Left lung (tissue), 10 donors: Measurements from ENCODE around the gene ARHGAP15. TPM values are rescaled to one million over a fixed set of nuclear protein-coding genes. Genes with fewer than 3 reads are reported as not detected.

Source experiments
- ATAC-seq: fragments of 200-7000 bp; cut with Tn5 transposase; one replicate; pipeline ENCODE4 v1.9.1; 2020; ENCODE audit warnings: moderate library complexity
- DNase-seq, 4 donors: peaks; one replicate each; pipeline ENCODE4 v3.0.0-alpha.2; 2013 to 2020
- H3K27ac ChIP-seq, 2 donors: fragments of 200-600 bp; sonication (generic) in 1 of 2; one replicate each; pipeline versions ENCODE4 v1.5.0 to v1.8.0; 2020 to 2021
- H3K27me3 ChIP-seq, 2 donors: fragments of 200-600 bp; sonication (generic) in 1 of 2; one replicate each; pipeline versions ENCODE4 v1.5.0 to v1.8.0; 2020 to 2021
- H3K36me3 ChIP-seq, 2 donors: fragments of 200-600 bp; sonication (generic) in 1 of 2; one replicate each; pipeline versions ENCODE4 v1.5.0 to v1.8.0; 2020 to 2021
- H3K4me1 ChIP-seq, 2 donors: fragments of 200-600 bp; one replicate each; pipeline ENCODE4 v1.8.0; 2021
- H3K4me3 ChIP-seq, 2 donors: fragments of 200-600 bp; sonication (generic) in 1 of 2; one replicate each; pipeline versions ENCODE4 v1.5.0 to v1.8.0; 2020 to 2021; ENCODE audit warnings: mild to moderate bottlenecking in 1 of 2
- H3K9me3 ChIP-seq, 2 donors: fragments of 200-600 bp; sonication (generic) in 1 of 2; one replicate each; pipeline versions ENCODE4 v1.5.0 to v1.8.0; 2020 to 2021
- intact Hi-C, 2 donors: fragments of 100-400 bp; cut with DNase I; formaldehyde crosslinking; loops; one replicate each; pipeline versions ENCODE4 v1.11.2 to v1.14.2; 2022
- polyA plus RNA-seq, 6 donors: library from polyadenylated mRNA; unstranded; fragments of 120-200 nt; gene quantifications; one replicate each; pipeline ENCODE4 v1.2.1, GENCODE V29; 2013; ENCODE audit not compliant: insufficient read length in 6 of 6
- total RNA-seq, 2 donors: library from RNA; stranded (reverse); fragmentation: NEBNext Ultra II Directional; extraction: Animal tissue kit (Norgen Biotek cat#: 25700); gene quantifications; one replicate each; pipeline ENCODE4 v1.2.1, GENCODE V29; 2021
- TF ChIP-seq, protein P1 (sequence below), 2 donors: fragments of 200-600 bp; sonication (generic) in 1 of 2; IDR thresholded peaks; one replicate each; pipeline versions ENCODE4 v1.5.0 to v1.8.0; 2021; ENCODE audit warnings: antibody characterized with exemption in 2 of 2
- donor health status: DM: no; HTN: yes; CAD: no.
- donor health status: DM: no; HTN: no; CAD: no.

The ARHGAP15 gene
- total and polyA plus RNA-seq, 8 donors: 16.8 to 48.3 (median 30.2) TPM

DNA sequence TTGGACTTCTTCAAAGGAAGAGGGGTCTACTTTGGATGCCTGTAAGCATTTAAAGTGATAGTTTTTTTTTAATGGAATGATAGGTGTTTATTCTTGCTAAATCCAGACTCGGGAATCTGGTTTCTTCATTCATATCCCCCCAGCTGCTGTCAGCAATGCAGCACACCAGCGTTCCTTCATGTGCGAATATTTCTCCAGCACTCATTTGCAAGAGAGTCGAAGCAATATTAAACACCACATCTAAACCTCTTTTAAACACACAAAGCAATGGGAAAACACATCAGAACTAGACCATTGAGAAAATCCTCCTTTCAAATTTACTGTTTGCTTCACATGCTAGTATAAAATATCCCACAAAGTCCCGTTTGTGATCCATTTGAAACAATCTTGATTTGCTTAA, 563.7 kb downstream of the ARHGAP15 start:
- H3K27ac ChIP-seq: peak overlapping the region in 1 of 2 donors; percentile 63
- DNase-seq: no peak
- peaks cover 0 to 8% of the 10 kb centered on the region in 2 donors for H3K4me1 ChIP-seq
- TF ChIP-seq, protein P1, sequence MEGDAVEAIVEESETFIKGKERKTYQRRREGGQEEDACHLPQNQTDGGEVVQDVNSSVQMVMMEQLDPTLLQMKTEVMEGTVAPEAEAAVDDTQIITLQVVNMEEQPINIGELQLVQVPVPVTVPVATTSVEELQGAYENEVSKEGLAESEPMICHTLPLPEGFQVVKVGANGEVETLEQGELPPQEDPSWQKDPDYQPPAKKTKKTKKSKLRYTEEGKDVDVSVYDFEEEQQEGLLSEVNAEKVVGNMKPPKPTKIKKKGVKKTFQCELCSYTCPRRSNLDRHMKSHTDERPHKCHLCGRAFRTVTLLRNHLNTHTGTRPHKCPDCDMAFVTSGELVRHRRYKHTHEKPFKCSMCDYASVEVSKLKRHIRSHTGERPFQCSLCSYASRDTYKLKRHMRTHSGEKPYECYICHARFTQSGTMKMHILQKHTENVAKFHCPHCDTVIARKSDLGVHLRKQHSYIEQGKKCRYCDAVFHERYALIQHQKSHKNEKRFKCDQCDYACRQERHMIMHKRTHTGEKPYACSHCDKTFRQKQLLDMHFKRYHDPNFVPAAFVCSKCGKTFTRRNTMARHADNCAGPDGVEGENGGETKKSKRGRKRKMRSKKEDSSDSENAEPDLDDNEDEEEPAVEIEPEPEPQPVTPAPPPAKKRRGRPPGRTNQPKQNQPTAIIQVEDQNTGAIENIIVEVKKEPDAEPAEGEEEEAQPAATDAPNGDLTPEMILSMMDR (IDR thresholded peaks at IDR 0.05): no peak
- H3K4me3 ChIP-seq: no peak overlapping the region
- no peaks in the 10 kb centered on the region for H3K9me3 ChIP-seq
- ATAC-seq: no peak
- no peaks in the 10 kb centered on the region for H3K27me3 ChIP-seq
- H3K36me3 ChIP-seq: no peaks in the 10 kb centered on the region
- intact Hi-C loops: no loop called here

DNA sequence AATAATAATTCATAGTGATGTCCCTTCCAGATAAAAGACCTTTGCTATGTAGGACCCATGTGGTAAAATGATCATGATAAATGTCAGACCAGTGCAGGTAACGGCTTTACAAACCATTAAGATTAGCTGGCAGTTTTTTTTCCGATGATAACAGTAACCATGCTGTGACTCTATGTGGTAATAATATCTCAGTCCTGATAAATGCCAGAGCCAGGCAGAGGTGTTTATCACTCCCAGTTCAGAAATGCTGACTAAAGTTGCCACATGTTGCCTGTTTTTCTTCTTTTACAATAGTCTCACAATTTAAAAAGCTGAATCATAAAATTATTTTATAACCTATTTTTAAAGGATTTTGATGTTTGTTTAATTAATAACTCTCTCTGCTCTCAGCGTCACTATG, 565.1 kb downstream of the ARHGAP15 start:
- H3K36me3 ChIP-seq: no peaks in the 10 kb centered on the region
- no peaks in the 10 kb centered on the region for H3K9me3 ChIP-seq
- no peaks in the 10 kb centered on the region for H3K27me3 ChIP-seq
- no peak overlapping the region for H3K27ac ChIP-seq
- intact Hi-C loops: no loop called here
- TF ChIP-seq, protein P1 (IDR thresholded peaks at IDR 0.05): no peak
- H3K4me3 ChIP-seq: no peak overlapping the region
- no peak for DNase-seq
- no peak for ATAC-seq
- H3K4me1 ChIP-seq: peaks cover 0 to 8% of the 10 kb centered on the region in 2 donors

DNA sequence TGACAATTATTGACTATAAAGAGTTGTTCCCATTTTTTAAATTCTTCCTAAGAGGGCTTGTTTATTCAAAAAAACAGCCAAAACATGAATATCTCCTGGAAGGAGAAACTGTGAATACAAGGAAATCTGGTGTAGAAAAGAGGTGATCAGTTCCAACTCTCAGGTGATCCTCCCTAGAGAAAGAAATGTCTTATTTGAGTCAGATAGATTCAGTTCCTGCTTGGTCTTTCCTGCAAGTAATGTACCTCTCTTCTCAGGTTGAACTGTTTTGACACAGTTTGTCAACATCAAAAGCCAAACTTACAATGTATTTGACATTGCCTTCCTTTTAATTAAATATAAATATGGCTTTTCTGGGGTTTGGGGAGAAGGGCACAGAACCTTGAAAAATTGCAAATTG, 567.4 kb downstream of the ARHGAP15 start:
- Histone ChIP-seq H3K9me3 (no peaks in the 10 kb centered on the region), H3K27ac (no peak overlapping the region), H3K36me3 (no peaks in the 10 kb centered on the region), H3K4me3 (no peak overlapping the region), H3K27me3 (no peaks in the 10 kb centered on the region), H3K4me1 (peaks cover 0 to 8% of the 10 kb centered on the region in 2 donors)
- ATAC-seq (no peak), DNase-seq (no peak)
- intact Hi-C loops: no loop called here
- TF ChIP-seq, protein P1 (IDR thresholded peaks at IDR 0.05): no peak

DNA sequence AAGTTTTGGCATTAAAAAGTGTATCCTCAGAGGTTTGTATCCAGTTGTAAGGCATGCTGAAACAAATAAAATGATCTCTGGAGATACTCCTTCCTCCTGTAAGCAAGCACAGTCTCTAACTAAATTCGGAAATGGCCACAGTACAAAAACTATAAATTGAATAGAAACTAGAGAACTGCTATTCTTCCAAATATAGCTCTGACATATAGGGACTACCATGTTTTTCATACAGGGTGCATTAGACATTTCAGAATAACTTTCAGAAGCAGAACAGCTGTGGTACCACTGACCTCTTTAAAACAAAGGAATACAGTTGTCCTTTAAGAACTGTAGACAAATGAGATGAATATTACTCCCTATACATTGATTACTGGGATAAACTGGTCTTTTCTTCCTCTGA, 568.5 kb downstream of the ARHGAP15 start:
- H3K27me3 ChIP-seq: no peaks in the 10 kb centered on the region
- no peak overlapping the region for H3K27ac ChIP-seq
- TF ChIP-seq, protein P1 (IDR thresholded peaks at IDR 0.05): no peak
- no peak for ATAC-seq
- no peaks in the 10 kb centered on the region for H3K36me3 ChIP-seq
- no peaks in the 10 kb centered on the region for H3K9me3 ChIP-seq
- peaks cover 0 to 2% of the 10 kb centered on the region in 2 donors for H3K4me1 ChIP-seq
- intact Hi-C loops: no loop called here
- H3K4me3 ChIP-seq: no peak overlapping the region
- no peak for DNase-seq

DNA sequence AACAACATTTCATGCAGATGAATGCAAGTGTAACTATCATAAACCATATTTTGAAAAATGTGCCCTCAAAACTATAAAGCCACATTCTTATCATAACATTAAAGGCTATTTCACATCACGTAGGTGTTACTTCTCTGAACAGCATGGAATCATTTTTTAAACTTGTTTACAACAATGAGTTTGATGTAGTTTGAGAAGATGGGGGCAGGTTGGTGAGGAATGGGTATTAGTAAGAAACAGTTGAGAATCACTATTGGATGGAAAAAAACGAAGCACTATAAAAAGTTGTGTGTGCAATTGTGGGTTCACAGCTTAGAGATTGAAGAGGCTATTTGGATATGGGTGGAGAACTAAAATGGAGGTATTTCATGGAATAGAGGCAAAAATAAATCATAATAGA, 569.1 kb downstream of the ARHGAP15 start:
- Histone ChIP-seq H3K27ac (no peak overlapping the region), H3K9me3 (no peaks in the 10 kb centered on the region), H3K4me1 (peaks cover 0 to 2% of the 10 kb centered on the region in 2 donors), H3K27me3 (no peaks in the 10 kb centered on the region), H3K36me3 (no peaks in the 10 kb centered on the region), H3K4me3 (no peak overlapping the region)
- DNase-seq (no peak), ATAC-seq (no peak)
- intact Hi-C loops: no loop called here
- TF ChIP-seq, protein P1 (IDR thresholded peaks at IDR 0.05): no peak
